ENCODE measurements around the gene QRICH1.
A peak's percentile ranks its signal among the peaks of the same experiment; 100 is the strongest.

QRICH1 gene

GRCh38 chr3:49093853-49094767, at the start of gene QRICH1:
Gene QRICH1 (minus strand): TSS chr3:49094071. CDS start chr3:49077017, 17,054 bp downstream.
- peak; percentile 99 to 100 for DNase-seq

- no peak for DNase-seq
Observed at GRCh38 chr3:49140080-49140479, 46.2 kb upstream of the QRICH1 start.

- DNase-seq: no peak
Observed at GRCh38 chr3:49135499-49135898, 41.6 kb upstream of the QRICH1 start.

- no peak for DNase-seq
Observed at GRCh38 chr3:49134471-49135265, 40.8 kb upstream of the QRICH1 start.

GRCh38 chr3:49133226-49133951, 39.5 kb upstream of the QRICH1 start:
- DNase-seq: peak; percentile 60 to 68

GRCh38 chr3:49132437-49133225, 38.8 kb upstream of the QRICH1 start, which contains the start of gene LAMB2:
Gene LAMB2 (minus strand): TSS chr3:49133050. CDS start chr3:49132867, 183 bp downstream.
- peak; percentile 24 to 60 for DNase-seq

- no peak for DNase-seq
Observed at GRCh38 chr3:49132073-49132436, 38.2 kb upstream of the QRICH1 start.

GRCh38 chr3:49131576-49131975, 37.7 kb upstream of the QRICH1 start:
- no peak for DNase-seq

GRCh38 chr3:49131040-49131439, 37.2 kb upstream of the QRICH1 start:
- DNase-seq: no peak

- no peak for DNase-seq
Observed at GRCh38 chr3:49124991-49125670, 31.3 kb upstream of the QRICH1 start.

- DNase-seq: no peak
Observed at GRCh38 chr3:49124203-49124602, 30.3 kb upstream of the QRICH1 start.

- DNase-seq: no peak
Observed at GRCh38 chr3:49123687-49124086, 29.8 kb upstream of the QRICH1 start.

- no peak for DNase-seq
Observed at GRCh38 chr3:49122886-49123545, 29.1 kb upstream of the QRICH1 start.

- DNase-seq: no peak
Observed at GRCh38 chr3:49122451-49122850, 28.6 kb upstream of the QRICH1 start.

GRCh38 chr3:49122022-49122421, 28.2 kb upstream of the QRICH1 start:
- DNase-seq: no peak

- no peak for DNase-seq
Observed at GRCh38 chr3:49121132-49121736, 27.4 kb upstream of the QRICH1 start.

GRCh38 chr3:49120438-49121131, 26.7 kb upstream of the QRICH1 start, which contains the start of gene USP19:
Gene USP19 (minus strand): TSS chr3:49120823. CDS start chr3:49119145, 1,678 bp downstream.
- peak; percentile 74 to 92 for DNase-seq

- no peak for DNase-seq
Observed at GRCh38 chr3:49120096-49120437, 26.2 kb upstream of the QRICH1 start.

- no peak for DNase-seq
Observed at GRCh38 chr3:49119439-49119838, 25.6 kb upstream of the QRICH1 start.

GRCh38 chr3:49119036-49119435, 25.2 kb upstream of the QRICH1 start:
- no peak for DNase-seq
